Adipose tissue (tissue), 3 donors: ENCODE results near the gene SSX7. TPM values are rescaled to one million over a fixed set of nuclear protein-coding genes. Genes with fewer than 3 reads are reported as not detected.
"Not testable (repeated sequence)": the region's sequence is repeated elsewhere in the genome, so short reads cannot be mapped to it uniquely, and the experiment has no call there.

Source experiments
- H3K27ac ChIP-seq: one replicate; pipeline ENCODE4 v1.5.1; 2013; ENCODE audit warnings: low read depth, low read length
- WGBS, 3 donors: extraction: QIAGEN DNeasy Blood & Tissue Kit; methylation state at CpG; one replicate each; pipeline ENCODE4 v1.1.7; 2013; 5-methylcytosine and 5-hydroxymethylcytosine counted together
- polyA plus RNA-seq, 3 donors: library from polyadenylated mRNA; stranded (reverse); fragments of 200-250 nt; gene quantifications; one replicate each; pipeline ENCODE4 v1.2.3, GENCODE V29; 2013
- donor health status: healthy with polysubstance abuse.
- donor health status: Bipolar disorder and iron deficiency.
- donor health status: healthy.

SSX7 gene
- not detected for polyA plus RNA-seq

- 82 to 93% (median 86%) methylated on average over 9 of the region's 9 CpGs for WGBS, 3 donors
- not testable (repeated sequence) for H3K27ac ChIP-seq
These were observed at the start of gene SSX7 for GRCh38 chrX:52654800-52655199. SSX7 (minus strand) TSS chrX:52654900; CDS start chrX:52653472, 1,428 bp downstream.

- WGBS, 3 donors = 92% methylated on average over 1 of the region's 4 CpGs; no CpG with 5 or more reads in 2 of the 3 donors
- not testable (repeated sequence) for H3K27ac ChIP-seq
These were observed 37.3 kb upstream of the SSX7 start for GRCh38 chrX:52692034-52692433.

GRCh38 chrX:52662218-52662617 lies 7.5 kb upstream of the SSX7 start:
- WGBS, 3 donors = 64 to 85% (median 68%) methylated on average over 1 to 2 of the region's 2 CpGs
- H3K27ac ChIP-seq = not testable (repeated sequence)

GRCh38 chrX:52655475-52655874 lies 775 bp upstream of the SSX7 start:
- not testable (repeated sequence) for H3K27ac ChIP-seq
- 88 to 94% (median 89%) methylated on average over 6 to 8 of the region's 8 CpGs for WGBS, 3 donors

- 37 to 61% (median 44%) methylated on average over 3 of the region's 3 CpGs for WGBS, 3 donors
- H3K27ac ChIP-seq = not testable (repeated sequence)
These were observed 4.0 kb downstream of the SSX7 start for GRCh38 chrX:52650676-52651075.

- not testable (repeated sequence) for H3K27ac ChIP-seq
- 74 to 89% (median 89%) methylated on average over 7 of the region's 7 CpGs for WGBS, 3 donors
These were observed 5.7 kb downstream of the SSX7 start for GRCh38 chrX:52648956-52649355.

GRCh38 chrX:52628483-52628882 lies 26.2 kb downstream of the SSX7 start:
- not testable (repeated sequence) for H3K27ac ChIP-seq
- 76 to 83% (median 79%) methylated on average over 3 of the region's 3 CpGs for WGBS, 3 donors

GRCh38 chrX:52620661-52621060 lies 34.0 kb downstream of the SSX7 start:
- WGBS, 3 donors = 38 to 53% (median 39%) methylated on average over 8 of the region's 8 CpGs

GRCh38 chrX:52608961-52609360 lies 45.7 kb downstream of the SSX7 start:
- H3K27ac ChIP-seq = no peak overlapping the region
- WGBS, 3 donors = 47 to 55% (median 50%) methylated on average over 1 of the region's 1 CpG

More at GRCh38 chrX:52620661-52621060, 34.0 kb downstream of the SSX7 start:
- H3K27ac ChIP-seq = not testable (repeated sequence)

GRCh38 chrX:52603151-52603550 lies 51.5 kb downstream of the SSX7 start:
- 73 to 84% (median 75%) methylated on average over 8 of the region's 8 CpGs for WGBS, 3 donors

GRCh38 chrX:52598886-52599285 lies 55.8 kb downstream of the SSX7 start:
- 71 to 95% (median 90%) methylated on average over 5 to 7 of the region's 7 CpGs for WGBS, 3 donors
- H3K27ac ChIP-seq = no peak overlapping the region

More at GRCh38 chrX:52603151-52603550, 51.5 kb downstream of the SSX7 start:
- H3K27ac ChIP-seq = not testable (repeated sequence)

- H3K27ac ChIP-seq = no peak overlapping the region
- 88 to 94% (median 92%) methylated on average over 6 of the region's 6 CpGs for WGBS, 3 donors
These were observed 60.0 kb downstream of the SSX7 start for GRCh38 chrX:52594658-52595057.

Other genes starting within 250 kb of the SSX7 start
- not detected for gene XAGE1A, start 159.1 kb downstream of the SSX7 start, polyA plus RNA-seq
- gene XAGE1B, start 137.8 kb downstream of the SSX7 start, polyA plus RNA-seq = not detected
- gene SSX2, start 52.3 kb upstream of the SSX7 start, polyA plus RNA-seq = not detected
- gene SSX2B, start 96.4 kb upstream of the SSX7 start, polyA plus RNA-seq = not detected
- gene SPANXN5, start 142.5 kb upstream of the SSX7 start, polyA plus RNA-seq = not detected
- not detected for gene XAGE5, start 156.4 kb upstream of the SSX7 start, polyA plus RNA-seq
- gene XAGE3, start 213.2 kb upstream of the SSX7 start, polyA plus RNA-seq = under 1 TPM in 1 of 3 donors, not detected in 2; 0.40 TPM
- 10 to 100 TPM; 12.8 to 27.5 (median 20.8) TPM for gene FAM156B, start 242.4 kb upstream of the SSX7 start, polyA plus RNA-seq